Body of pancreas (tissue), 4 donors: Measurements from ENCODE around the gene BICD2. TPM values are rescaled to one million over a fixed set of nuclear protein-coding genes. Genes with fewer than 3 reads are reported as not detected.
A peak's percentile ranks its signal among the peaks of the same experiment; 100 is the strongest.

Source experiments
- ATAC-seq: fragments of 150-250 bp; one replicate; pipeline ENCODE4 v1.9.1; 2016
- DNase-seq, 4 donors: peaks; one replicate each; pipeline ENCODE4 v3.0.0-alpha.2; 2019
- H3K27ac ChIP-seq, 4 donors: fragments of 200-600 bp; sonication (generic); 1 replicate in 3 of 4; 2 replicates in 1 of 4; pipeline versions ENCODE4 v1.5.1 to v1.6.1; 2016 to 2019; ENCODE audit warnings: mild to moderate bottlenecking in 1 of 4, mixed read lengths in 1 of 4, moderate library complexity in 1 of 4
- H3K27me3 ChIP-seq, 2 donors: fragments of 200-600 bp; sonication (generic); one replicate each; pipeline ENCODE4 v1.6.0; 2016; ENCODE audit warnings: mild to moderate bottlenecking in 1 of 2
- H3K36me3 ChIP-seq, 2 donors: fragments of 200-600 bp; sonication (generic); replicated peaks in 1 of 2; 2 replicates each; pipeline ENCODE4 v1.5.1; 2016; ENCODE audit warnings: low read depth in 2 of 2; ENCODE audit not compliant: insufficient read depth in 1 of 2
- H3K4me1 ChIP-seq: fragments of 200-600 bp; sonication (generic); one replicate; pipeline ENCODE4 v1.6.0; 2016
- H3K4me3 ChIP-seq, 2 donors: fragments of 200-600 bp; sonication (generic); 1 replicate in 1 of 2; 2 replicates in 1 of 2; pipeline ENCODE4 v1.5.1; 2016 to 2019
- H3K9me3 ChIP-seq, 3 donors: fragments of 200-600 bp; sonication (generic); 1 replicate in 2 of 3; 2 replicates in 1 of 3; pipeline ENCODE4 v1.5.1; 2016
- CTCF ChIP-seq, 7 experiments: fragments of 450-650 bp in 4 of 7; fragments of 200-600 bp in 3 of 7; sonication (generic) in 3 of 7; IDR thresholded peaks; one replicate each; pipeline ENCODE4 v1.5.1; 2016 to 2019; ENCODE audit warnings: antibody characterized with exemption in 7 of 7
- POLR2A ChIP-seq, 3 donors: fragments of 450-650 bp; IDR thresholded peaks; one replicate each; pipeline ENCODE4 v1.6.1; 2016; ENCODE audit warnings: antibody characterized with exemption in 3 of 3, mild to moderate bottlenecking in 2 of 3
- WGBS, 2 donors: methylation state at CpG; one replicate each; pipeline ENCODE4 v1.1.5; 2017; 5-methylcytosine and 5-hydroxymethylcytosine counted together
- intact Hi-C: fragments of 100-400 bp; cut with DNase I; formaldehyde crosslinking; loops from one replicate; pipeline ENCODE4 v1.15.1; 2023
- total RNA-seq, 2 donors: library from RNA; depleted of rRNA; stranded (reverse); fragments of >200 nt; gene quantifications; one replicate each; pipeline ENCODE4 v1.1.0, GENCODE V29; 2016

BICD2 gene
- total RNA-seq, 2 donors from 2014 or later, result 16.1 to 16.8 TPM

GRCh38 chr9:92762781-92763708, 1.6 kb downstream of the BICD2 start:
- Histone ChIP-seq H3K27me3 (no peaks in the 10 kb centered on the region), H3K36me3 (no peaks in the 10 kb centered on the region), H3K9me3 (no peaks in the 10 kb centered on the region), H3K27ac (peak overlapping the region in 2 of 4 donors; percentile 75 to 99), H3K4me1 (peaks cover 41% of the 10 kb centered on the region), H3K4me3 (peak overlapping the region; percentile 61 to 97)
- ATAC-seq (no peak), DNase-seq (no peak)
- TF ChIP-seq CTCF (IDR thresholded peaks at IDR 0.05), result no peak
- TF ChIP-seq POLR2A (IDR thresholded peaks at IDR 0.05), result no peak
- 40 to 48% methylated on average over 8 to 19 of the region's 19 CpGs for WGBS, 2 donors
- intact Hi-C loops, result no loop called here

- intact Hi-C loops, result no loop called here
These were observed 2.4 kb downstream of the BICD2 start for GRCh38 chr9:92762196-92762595.

GRCh38 chr9:92761686-92762085, 2.9 kb downstream of the BICD2 start:
- intact Hi-C loops, result no loop called here
- Histone ChIP-seq H3K4me3 (no peak overlapping the region), H3K27ac (no peak overlapping the region), H3K4me1 (peaks cover 41% of the 10 kb centered on the region), H3K27me3 (no peaks in the 10 kb centered on the region), H3K36me3 (no peaks in the 10 kb centered on the region), H3K9me3 (no peaks in the 10 kb centered on the region)
- DNase-seq, result no peak
- WGBS, 2 donors, result 54 to 65% methylated on average over 6 of the region's 6 CpGs
- TF ChIP-seq POLR2A (IDR thresholded peaks at IDR 0.05) (no peak), CTCF (IDR thresholded peaks at IDR 0.05) (no peak)
- ATAC-seq, result no peak

More at GRCh38 chr9:92762196-92762595, 2.4 kb downstream of the BICD2 start:
- TF ChIP-seq CTCF (IDR thresholded peaks at IDR 0.05) (no peak), POLR2A (IDR thresholded peaks at IDR 0.05) (no peak)
- Histone ChIP-seq H3K4me1 (peaks cover 41% of the 10 kb centered on the region), H3K27me3 (no peaks in the 10 kb centered on the region), H3K9me3 (no peaks in the 10 kb centered on the region), H3K27ac (no peak overlapping the region), H3K36me3 (no peaks in the 10 kb centered on the region), H3K4me3 (no peak overlapping the region)
- 36% methylated on average over 4 of the region's 4 CpGs for WGBS, 2 donors
- DNase-seq, result no peak
- no peak for ATAC-seq

- TF ChIP-seq POLR2A (IDR thresholded peaks at IDR 0.05) (no peak), CTCF (IDR thresholded peaks at IDR 0.05) (no peak)
- 27 to 63% methylated on average over 2 to 3 of the region's 3 CpGs for WGBS, 2 donors
- no peak for DNase-seq
- intact Hi-C loops, result no loop called here
- Histone ChIP-seq H3K4me1 (peaks cover 35% of the 10 kb centered on the region), H3K27me3 (no peaks in the 10 kb centered on the region), H3K27ac (peak overlapping the region in 2 of 4 donors; percentile 13 to 17), H3K9me3 (no peaks in the 10 kb centered on the region), H3K36me3 (no peaks in the 10 kb centered on the region), H3K4me3 (no peak overlapping the region)
- ATAC-seq, result no peak
These were observed 4.1 kb downstream of the BICD2 start for GRCh38 chr9:92760494-92760893.
